ENCODE measurements around the gene MEF2D.

DNA sequence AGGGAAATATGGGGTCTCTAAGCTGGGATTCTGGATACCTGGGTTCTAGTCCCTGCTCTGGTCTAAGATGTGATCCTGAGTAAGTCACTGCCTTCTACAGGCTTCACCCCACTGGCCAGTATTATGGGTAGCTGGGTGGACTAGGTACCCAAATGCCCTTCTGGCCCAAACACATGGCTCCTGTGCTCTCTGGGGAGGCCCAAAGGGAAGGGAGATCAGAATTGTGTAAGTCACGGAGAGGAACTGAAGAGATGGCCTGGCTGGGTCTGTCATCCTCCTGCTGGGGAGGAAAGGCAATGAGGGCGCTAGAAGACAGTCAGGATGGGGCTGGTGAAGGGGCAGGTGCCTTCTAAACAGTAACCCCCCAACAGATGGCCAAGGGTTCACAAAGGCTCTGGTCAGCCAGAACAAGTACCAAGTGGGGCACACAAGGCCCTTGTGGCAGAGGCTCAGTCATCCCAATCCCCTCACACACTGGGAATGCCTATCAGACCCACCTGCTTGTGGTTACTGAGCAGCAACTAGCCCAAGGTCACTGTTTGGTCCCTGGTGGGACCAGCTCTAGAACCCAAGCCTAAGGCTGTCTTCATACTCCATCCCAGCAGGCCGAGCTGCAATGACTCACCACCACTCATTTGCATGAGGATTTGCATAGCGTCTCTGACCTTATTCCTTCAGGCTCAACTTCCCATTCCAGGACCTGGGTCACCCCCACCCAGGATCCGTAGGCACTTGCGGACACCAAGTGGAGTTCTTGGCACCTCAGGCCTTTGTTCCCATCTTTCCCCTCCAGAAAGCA, 9.2 kb downstream of the MEF2D start:
- TF ChIP-seq CTCF (IDR thresholded peaks at IDR 0.05): no peak
- TF ChIP-seq EZH2 (IDR thresholded peaks at IDR 0.05; ENCODE audit: borderline replicate concordance, insufficient read depth, low read depth, low read length, poor library complexity, severe bottlenecking): no peak
